ENCODE data around the gene FFAR3. TPM values are rescaled to one million over a fixed set of nuclear protein-coding genes. Genes with fewer than 3 reads are reported as not detected.

The FFAR3 gene
- total and polyA plus RNA-seq, 9 of the 15 experiments (the other 6 are each of a cell fraction or from before 2014, with no cell fraction given): not detected

DNA sequence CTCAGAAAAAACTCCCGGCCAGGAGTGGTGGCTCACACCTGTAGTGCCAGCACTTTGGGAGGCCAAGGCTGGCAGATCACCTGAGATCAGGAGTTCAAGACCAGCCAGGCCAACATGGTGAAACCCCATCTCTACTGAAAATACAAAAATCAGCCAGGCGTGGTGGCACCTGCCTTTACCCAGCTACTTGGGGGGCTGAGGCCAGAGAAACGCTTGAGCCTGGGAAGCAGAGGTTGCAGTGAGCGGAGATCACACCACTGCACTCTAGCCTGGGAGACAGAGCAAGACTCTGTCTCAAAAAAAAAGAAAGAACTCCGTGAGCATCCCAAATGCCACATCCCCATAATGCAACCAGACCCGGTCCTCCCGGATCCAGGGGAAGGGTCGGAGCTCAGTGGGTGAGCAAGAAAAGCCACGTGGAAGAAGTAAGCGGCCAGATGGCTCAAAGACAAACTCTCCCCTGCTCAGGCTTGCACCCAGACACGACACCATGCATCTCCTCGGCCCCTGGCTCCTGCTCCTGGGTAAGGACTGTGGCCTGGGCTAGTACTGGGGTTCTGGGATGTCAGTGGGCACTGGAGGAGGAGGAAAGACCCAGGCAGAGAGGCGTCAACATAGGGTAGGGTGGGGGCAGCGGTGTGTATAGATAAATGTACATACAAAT, 26.6 kb upstream of the FFAR3 start (continued):
- TF ChIP-seq ZNF589 (CRISPR knock-in tag; IDR thresholded peaks at IDR 0.05; ENCODE audit: low read depth) (no peak), ZNF384 (IDR thresholded peaks at IDR 0.05; ENCODE audit: low read depth, low read length) (no peak), FUS (optimal IDR thresholded peaks at IDR 0.05; ENCODE audit: low read depth, low read length) (no peak), GTF2F1 (IDR thresholded peaks at IDR 0.05; ENCODE audit: low read depth, low read length) (no peak), YBX1 (IDR thresholded peaks at IDR 0.05) (no peak), LEF1 (IDR thresholded peaks at IDR 0.05) (no peak)
- TF ChIP-seq, protein P1, sequence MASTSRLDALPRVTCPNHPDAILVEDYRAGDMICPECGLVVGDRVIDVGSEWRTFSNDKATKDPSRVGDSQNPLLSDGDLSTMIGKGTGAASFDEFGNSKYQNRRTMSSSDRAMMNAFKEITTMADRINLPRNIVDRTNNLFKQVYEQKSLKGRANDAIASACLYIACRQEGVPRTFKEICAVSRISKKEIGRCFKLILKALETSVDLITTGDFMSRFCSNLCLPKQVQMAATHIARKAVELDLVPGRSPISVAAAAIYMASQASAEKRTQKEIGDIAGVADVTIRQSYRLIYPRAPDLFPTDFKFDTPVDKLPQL (IDR thresholded peaks at IDR 0.05; ENCODE audit: extremely low read depth, insufficient read length): no peak
- TF ChIP-seq, protein P2, sequence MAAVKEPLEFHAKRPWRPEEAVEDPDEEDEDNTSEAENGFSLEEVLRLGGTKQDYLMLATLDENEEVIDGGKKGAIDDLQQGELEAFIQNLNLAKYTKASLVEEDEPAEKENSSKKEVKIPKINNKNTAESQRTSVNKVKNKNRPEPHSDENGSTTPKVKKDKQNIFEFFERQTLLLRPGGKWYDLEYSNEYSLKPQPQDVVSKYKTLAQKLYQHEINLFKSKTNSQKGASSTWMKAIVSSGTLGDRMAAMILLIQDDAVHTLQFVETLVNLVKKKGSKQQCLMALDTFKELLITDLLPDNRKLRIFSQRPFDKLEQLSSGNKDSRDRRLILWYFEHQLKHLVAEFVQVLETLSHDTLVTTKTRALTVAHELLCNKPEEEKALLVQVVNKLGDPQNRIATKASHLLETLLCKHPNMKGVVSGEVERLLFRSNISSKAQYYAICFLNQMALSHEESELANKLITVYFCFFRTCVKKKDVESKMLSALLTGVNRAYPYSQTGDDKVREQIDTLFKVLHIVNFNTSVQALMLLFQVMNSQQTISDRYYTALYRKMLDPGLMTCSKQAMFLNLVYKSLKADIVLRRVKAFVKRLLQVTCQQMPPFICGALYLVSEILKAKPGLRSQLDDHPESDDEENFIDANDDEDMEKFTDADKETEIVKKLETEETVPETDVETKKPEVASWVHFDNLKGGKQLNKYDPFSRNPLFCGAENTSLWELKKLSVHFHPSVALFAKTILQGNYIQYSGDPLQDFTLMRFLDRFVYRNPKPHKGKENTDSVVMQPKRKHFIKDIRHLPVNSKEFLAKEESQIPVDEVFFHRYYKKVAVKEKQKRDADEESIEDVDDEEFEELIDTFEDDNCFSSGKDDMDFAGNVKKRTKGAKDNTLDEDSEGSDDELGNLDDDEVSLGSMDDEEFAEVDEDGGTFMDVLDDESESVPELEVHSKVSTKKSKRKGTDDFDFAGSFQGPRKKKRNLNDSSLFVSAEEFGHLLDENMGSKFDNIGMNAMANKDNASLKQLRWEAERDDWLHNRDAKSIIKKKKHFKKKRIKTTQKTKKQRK (IDR thresholded peaks at IDR 0.05; ENCODE audit: borderline replicate concordance, low read depth, low read length): no peak
- TF ChIP-seq, protein P3, sequence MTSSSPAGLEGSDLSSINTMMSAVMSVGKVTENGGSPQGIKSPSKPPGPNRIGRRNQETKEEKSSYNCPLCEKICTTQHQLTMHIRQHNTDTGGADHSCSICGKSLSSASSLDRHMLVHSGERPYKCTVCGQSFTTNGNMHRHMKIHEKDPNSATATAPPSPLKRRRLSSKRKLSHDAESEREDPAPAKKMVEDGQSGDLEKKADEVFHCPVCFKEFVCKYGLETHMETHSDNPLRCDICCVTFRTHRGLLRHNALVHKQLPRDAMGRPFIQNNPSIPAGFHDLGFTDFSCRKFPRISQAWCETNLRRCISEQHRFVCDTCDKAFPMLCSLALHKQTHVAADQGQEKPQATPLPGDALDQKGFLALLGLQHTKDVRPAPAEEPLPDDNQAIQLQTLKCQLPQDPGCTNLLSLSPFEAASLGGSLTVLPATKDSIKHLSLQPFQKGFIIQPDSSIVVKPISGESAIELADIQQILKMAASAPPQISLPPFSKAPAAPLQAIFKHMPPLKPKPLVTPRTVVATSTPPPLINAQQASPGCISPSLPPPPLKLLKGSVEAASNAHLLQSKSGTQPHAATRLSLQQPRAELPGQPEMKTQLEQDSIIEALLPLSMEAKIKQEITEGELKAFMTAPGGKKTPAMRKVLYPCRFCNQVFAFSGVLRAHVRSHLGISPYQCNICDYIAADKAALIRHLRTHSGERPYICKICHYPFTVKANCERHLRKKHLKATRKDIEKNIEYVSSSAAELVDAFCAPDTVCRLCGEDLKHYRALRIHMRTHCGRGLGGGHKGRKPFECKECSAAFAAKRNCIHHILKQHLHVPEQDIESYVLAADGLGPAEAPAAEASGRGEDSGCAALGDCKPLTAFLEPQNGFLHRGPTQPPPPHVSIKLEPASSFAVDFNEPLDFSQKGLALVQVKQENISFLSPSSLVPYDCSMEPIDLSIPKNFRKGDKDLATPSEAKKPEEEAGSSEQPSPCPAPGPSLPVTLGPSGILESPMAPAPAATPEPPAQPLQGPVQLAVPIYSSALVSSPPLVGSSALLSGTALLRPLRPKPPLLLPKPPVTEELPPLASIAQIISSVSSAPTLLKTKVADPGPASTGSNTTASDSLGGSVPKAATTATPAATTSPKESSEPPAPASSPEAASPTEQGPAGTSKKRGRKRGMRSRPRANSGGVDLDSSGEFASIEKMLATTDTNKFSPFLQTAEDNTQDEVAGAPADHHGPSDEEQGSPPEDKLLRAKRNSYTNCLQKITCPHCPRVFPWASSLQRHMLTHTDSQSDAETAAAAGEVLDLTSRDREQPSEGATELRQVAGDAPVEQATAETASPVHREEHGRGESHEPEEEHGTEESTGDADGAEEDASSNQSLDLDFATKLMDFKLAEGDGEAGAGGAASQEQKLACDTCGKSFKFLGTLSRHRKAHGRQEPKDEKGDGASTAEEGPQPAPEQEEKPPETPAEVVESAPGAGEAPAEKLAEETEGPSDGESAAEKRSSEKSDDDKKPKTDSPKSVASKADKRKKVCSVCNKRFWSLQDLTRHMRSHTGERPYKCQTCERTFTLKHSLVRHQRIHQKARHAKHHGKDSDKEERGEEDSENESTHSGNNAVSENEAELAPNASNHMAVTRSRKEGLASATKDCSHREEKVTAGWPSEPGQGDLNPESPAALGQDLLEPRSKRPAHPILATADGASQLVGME (CRISPR knock-in tag; IDR thresholded peaks at IDR 0.05): no peak
